Regular cardiac myocyte (primary cell): ENCODE measurements around the gene RANGRF. TPM values are rescaled to one million over a fixed set of nuclear protein-coding genes. Genes with fewer than 3 reads are reported as not detected.

Experiments used
- total RNA-seq: library from RNA; depleted of rRNA; stranded (reverse); fragments of >200 nt; gene quantifications from 2 replicates; pipeline ENCODE4 v1.2.3, GENCODE V29; 2014

RANGRF gene, protein sequence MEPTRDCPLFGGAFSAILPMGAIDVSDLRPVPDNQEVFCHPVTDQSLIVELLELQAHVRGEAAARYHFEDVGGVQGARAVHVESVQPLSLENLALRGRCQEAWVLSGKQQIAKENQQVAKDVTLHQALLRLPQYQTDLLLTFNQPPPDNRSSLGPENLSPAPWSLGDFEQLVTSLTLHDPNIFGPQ
- total RNA-seq = 5.4 and 20.1 TPM in 2 replicates

DNA sequence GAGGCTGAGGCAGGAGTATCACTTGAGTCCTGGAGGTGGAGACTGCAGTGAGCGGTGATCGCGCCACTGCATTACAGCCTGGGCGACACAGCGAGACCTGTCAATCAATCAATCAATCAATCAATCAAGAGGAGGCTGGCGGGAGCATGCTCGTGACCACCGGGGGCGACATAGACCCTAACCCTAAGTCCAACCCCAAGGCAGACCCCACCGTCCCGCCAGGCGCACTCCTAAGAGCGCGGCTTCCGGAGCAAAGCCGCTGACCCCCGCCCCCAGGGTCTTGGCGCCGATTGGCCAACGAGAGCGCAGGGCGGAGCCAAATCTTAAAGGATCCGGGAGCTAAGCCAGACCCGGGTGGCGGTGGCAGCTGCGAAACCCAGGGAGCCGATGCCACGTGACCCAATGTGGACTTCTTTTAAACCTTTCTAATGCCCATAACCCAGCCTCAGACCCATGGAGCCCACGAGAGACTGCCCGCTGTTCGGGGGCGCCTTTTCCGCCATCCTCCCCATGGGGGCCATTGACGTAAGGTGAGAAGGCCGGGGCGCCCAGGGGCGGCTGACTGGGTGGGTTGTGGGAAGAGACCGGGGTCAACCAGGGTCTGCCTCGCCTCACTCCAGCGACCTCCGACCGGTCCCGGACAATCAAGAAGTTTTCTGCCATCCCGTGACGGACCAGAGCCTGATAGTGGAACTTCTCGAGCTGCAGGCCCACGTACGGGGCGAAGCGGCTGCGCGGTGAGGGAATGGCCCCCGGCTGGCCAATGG is at the start of gene RANGRF:
Gene RANGRF, plus strand, starts transcription at position 335 of the 767 bp plus-strand sequence. Its CDS starts 119 bp downstream, at position 454.

GRCh38 chr17:8248751-8249607 is 39.5 kb upstream of the RANGRF start, which contains the start of gene PFAS:
TSS of gene PFAS (plus strand) at chr17:8249289. CDS start at chr17:8253938, 4,649 bp downstream.

DNA sequence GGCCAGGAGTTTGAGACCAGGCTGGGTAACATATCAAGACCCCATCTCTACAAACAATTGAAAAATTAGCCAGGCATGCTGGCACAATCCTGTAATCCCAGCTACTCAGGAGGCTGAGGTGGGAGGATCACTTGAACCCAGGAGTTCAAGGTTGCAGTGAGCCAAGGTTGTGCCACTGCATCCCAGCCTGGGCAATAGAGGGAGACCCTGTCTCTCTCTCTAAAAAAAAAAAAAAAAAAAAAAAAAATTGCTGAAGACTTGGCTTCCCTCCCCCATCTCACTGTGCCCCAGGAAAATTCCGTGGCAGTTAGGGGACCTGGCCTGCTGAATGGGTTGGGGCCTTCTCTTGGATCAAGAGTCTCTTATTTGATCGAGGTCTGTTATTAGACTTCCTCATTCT is 51.1 kb downstream of the RANGRF start, which contains the start of gene ODF4:
Gene ODF4, plus strand, starts transcription at position 301 of the 400 bp plus-strand sequence. CDS start 212 bp downstream, outside the sequence.

Other genes starting within 250 kb of the RANGRF start
- gene ALOX15B, start 249.6 kb upstream of the RANGRF start, total RNA-seq = 0.56 TPM in 1 of 2 replicates, not detected in the other
- not detected in 2 replicates for gene ALOX12B, start 201.0 kb upstream of the RANGRF start, total RNA-seq
- under 0.01 TPM in 1 of 2 replicates, not detected in the other for gene ALOXE3, start 170.2 kb upstream of the RANGRF start, total RNA-seq
- not detected in 2 replicates for gene HES7, start 164.6 kb upstream of the RANGRF start, total RNA-seq
- 2.5 and 3.7 TPM in 2 replicates for gene PER1, start 136.3 kb upstream of the RANGRF start, total RNA-seq
- 3.3 and 8.2 TPM in 2 replicates for gene VAMP2, start 125.7 kb upstream of the RANGRF start, total RNA-seq
- gene TMEM107, start 112.3 kb upstream of the RANGRF start, total RNA-seq = 22.3 and 32.0 TPM in 2 replicates
- 6.9 and 7.6 TPM in 2 replicates for gene BORCS6, start 98.5 kb upstream of the RANGRF start, total RNA-seq
- 4.2 and 45.6 TPM in 2 replicates for gene AURKB, start 78.1 kb upstream of the RANGRF start, total RNA-seq
- gene CTC1, start 40.6 kb upstream of the RANGRF start, total RNA-seq = 3.8 and 4.8 TPM in 2 replicates
- 9.9 and 51.4 TPM in 2 replicates for gene PFAS, start 39.4 kb upstream of the RANGRF start, total RNA-seq
- 0.19 and 0.56 TPM in 2 replicates for gene SLC25A35, start 6.7 kb downstream of the RANGRF start, total RNA-seq
- gene ARHGEF15, start 21.6 kb downstream of the RANGRF start, total RNA-seq = under 0.01 TPM in 1 of 2 replicates, not detected in the other
- not detected in 2 replicates for gene ODF4, start 51.2 kb downstream of the RANGRF start, total RNA-seq
- 3,937 and 4,229 TPM in 2 replicates for gene RPL26, start 94.5 kb downstream of the RANGRF start, total RNA-seq
- not detected in 2 replicates for gene RNF222, start 109.2 kb downstream of the RANGRF start, total RNA-seq
- gene NDEL1, start 147.2 kb downstream of the RANGRF start, total RNA-seq = 52.4 and 57.3 TPM in 2 replicates